ENCODE measurements around the gene CDH2. TPM values are rescaled to one million over a fixed set of nuclear protein-coding genes. Genes with fewer than 3 reads are reported as not detected.

CDH2 gene
- polyA plus RNA-seq, 1 donor (not counting 4 experiments of a cell fraction or from before 2014, with no cell fraction given): 0.46 TPM

- Histone ChIP-seq H3K4me3 (ENCODE audit: control insufficient read depth in 2 of 3, extremely low read depth in 1 of 3, insufficient read depth in 2 of 3, low read depth in 1 of 3, low read length in 3 of 3) (peak overlapping the region; percentile 26 to 64 (median 58)), H3K4me1 (ENCODE audit: control insufficient read depth, extremely low read depth, insufficient read depth, low read length) (peaks cover 16% of the 10 kb centered on the region), H3K27me3 (ENCODE audit: control insufficient read depth, extremely low read depth, insufficient read depth, low read length) (no peaks in the 10 kb centered on the region), H3K9me1 (ENCODE audit: control insufficient read depth, extremely low read depth, insufficient read depth, low read length) (no peaks in the 10 kb centered on the region), H3K79me2 (ENCODE audit: control insufficient read depth, insufficient read depth, low read length) (no peaks in the 10 kb centered on the region), H3K4me2 (ENCODE audit: control insufficient read depth, extremely low read depth, insufficient read depth, low read depth, low read length) (peak overlapping the region; percentile 84), H4K20me1 (ENCODE audit: control insufficient read depth, extremely low read depth, insufficient read depth, low read length) (no peaks in the 10 kb centered on the region), H3K27ac (ENCODE audit: control insufficient read depth, insufficient read depth, low read length) (peak overlapping the region; percentile 63), H3K9me3 (ENCODE audit: control insufficient read depth, low read depth, low read length) (no peaks in the 10 kb centered on the region), H3K9ac (ENCODE audit: control insufficient read depth, extremely low read depth, insufficient read depth, low read length) (peak overlapping the region; percentile 43), H2AFZ (ENCODE audit: control insufficient read depth, low read length) (peak overlapping the region; percentile 41), H3K36me3 (ENCODE audit: control insufficient read depth in 2 of 2, extremely low read depth in 1 of 2, insufficient read depth in 2 of 2, low read length in 2 of 2) (no peaks in the 10 kb centered on the region)
- no peak for TF ChIP-seq EZH2 (IDR thresholded peaks at IDR 0.05; ENCODE audit: low read length)
- no peak for TF ChIP-seq CTCF (optimal IDR thresholded peaks at IDR 0.05 in 1 of 3, IDR thresholded peaks at IDR 0.05 in 1 of 3, conservative IDR thresholded peaks at IDR 0.05 in 1 of 3; ENCODE audit: extremely low read depth in 1 of 3, insufficient read depth in 2 of 3, low read length in 3 of 3)
- FAIRE-seq (peak; percentile 98), DNase-seq (ENCODE audit: low read depth, low spot score) (peak; percentile 66)
- dilution Hi-C loops (cut with MboI; ENCODE audit: extremely low pct_ligation_motif_present, low sequenced_read_pairs): no loop called here
Observed at GRCh38 chr18:27921904-27922751, 254.8 kb downstream of the CDH2 start.

- DNase-seq (ENCODE audit: low read depth, low spot score): no peak
- peak overlapping the region; percentile 26 to 64 (median 58) for H3K4me3 ChIP-seq (ENCODE audit: control insufficient read depth in 2 of 3, extremely low read depth in 1 of 3, insufficient read depth in 2 of 3, low read depth in 1 of 3, low read length in 3 of 3)
- H3K79me2 ChIP-seq (ENCODE audit: control insufficient read depth, insufficient read depth, low read length): no peaks in the 10 kb centered on the region
- dilution Hi-C loops (cut with MboI; ENCODE audit: extremely low pct_ligation_motif_present, low sequenced_read_pairs): no loop called here
- peak overlapping the region; percentile 43 for H3K9ac ChIP-seq (ENCODE audit: control insufficient read depth, extremely low read depth, insufficient read depth, low read length)
- no peaks in the 10 kb centered on the region for H4K20me1 ChIP-seq (ENCODE audit: control insufficient read depth, extremely low read depth, insufficient read depth, low read length)
- H2AFZ ChIP-seq (ENCODE audit: control insufficient read depth, low read length): peak overlapping the region; percentile 41
- H3K9me1 ChIP-seq (ENCODE audit: control insufficient read depth, extremely low read depth, insufficient read depth, low read length): no peaks in the 10 kb centered on the region
- H3K4me2 ChIP-seq (ENCODE audit: control insufficient read depth, extremely low read depth, insufficient read depth, low read depth, low read length): peak overlapping the region; percentile 84
- no peaks in the 10 kb centered on the region for H3K27me3 ChIP-seq (ENCODE audit: control insufficient read depth, extremely low read depth, insufficient read depth, low read length)
- no peaks in the 10 kb centered on the region for H3K9me3 ChIP-seq (ENCODE audit: control insufficient read depth, low read depth, low read length)
- no peak for TF ChIP-seq CTCF (optimal IDR thresholded peaks at IDR 0.05 in 1 of 3, IDR thresholded peaks at IDR 0.05 in 1 of 3, conservative IDR thresholded peaks at IDR 0.05 in 1 of 3; ENCODE audit: extremely low read depth in 1 of 3, insufficient read depth in 2 of 3, low read length in 3 of 3)
- no peak for TF ChIP-seq EZH2 (IDR thresholded peaks at IDR 0.05; ENCODE audit: low read length)
- FAIRE-seq: no peak
- H3K4me1 ChIP-seq (ENCODE audit: control insufficient read depth, extremely low read depth, insufficient read depth, low read length): peaks cover 16% of the 10 kb centered on the region
- peak overlapping the region; percentile 63 for H3K27ac ChIP-seq (ENCODE audit: control insufficient read depth, insufficient read depth, low read length)
- no peaks in the 10 kb centered on the region for H3K36me3 ChIP-seq (ENCODE audit: control insufficient read depth in 2 of 2, extremely low read depth in 1 of 2, insufficient read depth in 2 of 2, low read length in 2 of 2)
Observed at GRCh38 chr18:27921392-27921791, 255.5 kb downstream of the CDH2 start.

Measured in keratinocyte (primary cell).